NCI-H2196 (cell line): ENCODE results near the gene CBX4.

Source experiments
- DNase-seq: peaks from one replicate; lab custom pipeline; 2025; ENCODE audit not compliant: unreplicated experiment; lab: John Stamatoyannopoulos, UW

Gene CBX4

GRCh38 chr17:79791735-79792161, 47.5 kb downstream of the CBX4 start:
- no peak for DNase-seq

- DNase-seq: no peak
Measured at GRCh38 chr17:79790805-79791734, 48.2 kb downstream of the CBX4 start.

- DNase-seq: peak; percentile 54
Measured at GRCh38 chr17:79789943-79790804, 49.1 kb downstream of the CBX4 start.

- no peak for DNase-seq
Measured at GRCh38 chr17:79788989-79789942, 50.0 kb downstream of the CBX4 start.

- DNase-seq: no peak
Measured at GRCh38 chr17:79788455-79788854, 50.8 kb downstream of the CBX4 start.

- DNase-seq: no peak
Measured at GRCh38 chr17:79786930-79787643, 52.2 kb downstream of the CBX4 start.

GRCh38 chr17:79785900-79786810, 53.1 kb downstream of the CBX4 start:
- no peak for DNase-seq

GRCh38 chr17:79785017-79785899, 54.0 kb downstream of the CBX4 start:
- no peak for DNase-seq

GRCh38 chr17:79784353-79785016, 54.8 kb downstream of the CBX4 start:
- no peak for DNase-seq

- no peak for DNase-seq
Measured at GRCh38 chr17:79783891-79784290, 55.3 kb downstream of the CBX4 start.
